WTC11 (cell line): ENCODE measurements around the gene GADD45GIP1. TPM values are rescaled to one million over a fixed set of nuclear protein-coding genes. Genes with fewer than 3 reads are reported as not detected.

Experiments used
- ATAC-seq: fragments of 200-7000 bp; cut with Tn5 transposase; 2 replicates; pipeline ENCODE4 v1.10.0; 2021; ENCODE audit warnings: mild to moderate bottlenecking, moderate library complexity
- CTCF ChIA-PET: fragments of 300-600 bp; sonication (Branson Sonifier 250); formaldehyde crosslinking; loops from one replicate; lab custom pipeline; 2021; ENCODE audit warnings: antibody characterized with exemption; lab: Charles Lee
- POLR2A ChIA-PET: fragments of 350-600 bp; sonication (Branson Sonifier 250); formaldehyde crosslinking; loops from one replicate; lab custom pipeline; 2021; ENCODE audit warnings: antibody characterized with exemption; lab: Charles Lee
- DNase-seq: peaks from one replicate; pipeline ENCODE4 v3.0.0; 2021; ENCODE audit warnings: low spot score
- H3K27ac Mint-ChIP-seq: 2 replicates; pipeline ENCODE4 v1.8.0; 2021; ENCODE audit warnings: mixed read lengths
- H3K27me3 Mint-ChIP-seq: 2 replicates; pipeline ENCODE4 v1.8.0; 2021; ENCODE audit warnings: low read depth, mild to moderate bottlenecking, moderate library complexity, mixed read lengths
- H3K36me3 Mint-ChIP-seq: 2 replicates; pipeline ENCODE4 v1.8.0; 2021; ENCODE audit warnings: mixed read lengths
- H3K4me1 Mint-ChIP-seq: 2 replicates; pipeline ENCODE4 v1.8.0; 2022; ENCODE audit warnings: mixed read lengths
- H3K4me3 Mint-ChIP-seq: 2 replicates; pipeline ENCODE4 v1.8.0; 2021; ENCODE audit warnings: mild to moderate bottlenecking, moderate library complexity, mixed read lengths
- H3K9me3 Mint-ChIP-seq: 2 replicates; pipeline ENCODE4 v1.8.0; 2021; ENCODE audit warnings: mixed read lengths
- CBFB ChIP-seq: sonication (generic); formaldehyde crosslinking; IDR thresholded peaks from 2 replicates; pipeline ENCODE4 v1.8.1; 2022; ENCODE audit warnings: mild to moderate bottlenecking, low read depth, missing genetic modification reagents
- CDX4 ChIP-seq: fragments of 250-450 bp; sonication (Bioruptor Pico); IDR thresholded peaks from 2 replicates; pipeline ENCODE4 v1.9.0; 2021; ENCODE audit warnings: moderate library complexity, mild to moderate bottlenecking, inconsistent platforms, borderline replicate concordance
- E2F5 ChIP-seq: sonication (generic); formaldehyde crosslinking; IDR thresholded peaks from 2 replicates; pipeline ENCODE4 v1.8.1; 2022; ENCODE audit warnings: mild to moderate bottlenecking, moderate library complexity, missing genetic modification reagents
- ELF4 ChIP-seq: sonication (generic); formaldehyde crosslinking; IDR thresholded peaks from 2 replicates; pipeline ENCODE4 v1.8.1; 2022; ENCODE audit warnings: low read depth, mild to moderate bottlenecking, moderate library complexity, missing genetic modification reagents
- EMX1 ChIP-seq: fragments of 250-450 bp; sonication (Bioruptor Pico); IDR thresholded peaks from 2 replicates; pipeline ENCODE4 v1.8.0; 2021; ENCODE audit warnings: mild to moderate bottlenecking
- FOXJ3 ChIP-seq: sonication (generic); formaldehyde crosslinking; IDR thresholded peaks from 2 replicates; pipeline ENCODE4 v1.9.0; 2021; ENCODE audit warnings: missing genetic modification reagents, mild to moderate bottlenecking, borderline replicate concordance
- FOXK1 ChIP-seq: sonication (generic); formaldehyde crosslinking; IDR thresholded peaks from 2 replicates; pipeline ENCODE4 v1.8.0; 2022; ENCODE audit warnings: mild to moderate bottlenecking, moderate library complexity, missing genetic modification reagents
- GABPB1 ChIP-seq: sonication (generic); formaldehyde crosslinking; IDR thresholded peaks from 2 replicates; pipeline ENCODE4 v1.8.1; 2023; ENCODE audit warnings: mild to moderate bottlenecking, missing genetic modification reagents
- GTF2I ChIP-seq: fragments of 250-450 bp; sonication (Bioruptor Pico); conservative IDR thresholded peaks from 2 replicates; pipeline ENCODE4 v1.4.0; 2021; ENCODE audit warnings: mild to moderate bottlenecking
- IRF2 ChIP-seq: sonication (generic); formaldehyde crosslinking; IDR thresholded peaks from 2 replicates; pipeline ENCODE4 v1.8.0; 2022; ENCODE audit warnings: low read depth, missing genetic modification reagents, borderline replicate concordance
- JAZF1 ChIP-seq: fragments of 250-450 bp; sonication (Bioruptor Pico); IDR thresholded peaks from 2 replicates; pipeline ENCODE4 v1.9.0; 2021; ENCODE audit warnings: moderate library complexity, mild to moderate bottlenecking, inconsistent platforms
- JUN ChIP-seq: sonication (generic); formaldehyde crosslinking; IDR thresholded peaks from 2 replicates; pipeline ENCODE4 v1.8.0; 2023; ENCODE audit warnings: mild to moderate bottlenecking, missing genetic modification reagents
- MYBL2 ChIP-seq: sonication (generic); formaldehyde crosslinking; IDR thresholded peaks from 2 replicates; pipeline ENCODE4 v1.8.1; 2023; ENCODE audit warnings: mild to moderate bottlenecking, moderate library complexity, missing genetic modification reagents
- PRDM15 ChIP-seq: sonication (generic); formaldehyde crosslinking; IDR thresholded peaks from 2 replicates; pipeline ENCODE4 v1.8.0; 2022; ENCODE audit warnings: missing genetic modification reagents
- RELA ChIP-seq: sonication (generic); formaldehyde crosslinking; IDR thresholded peaks from 2 replicates; pipeline ENCODE4 v1.8.1; 2022; ENCODE audit warnings: missing genetic modification reagents, mild to moderate bottlenecking, borderline replicate concordance
- SMAD4 ChIP-seq: sonication (generic); formaldehyde crosslinking; IDR thresholded peaks from 2 replicates; pipeline ENCODE4 v1.8.0; 2022; ENCODE audit warnings: mild to moderate bottlenecking, missing genetic modification reagents
- TCF7 ChIP-seq: sonication (generic); formaldehyde crosslinking; IDR thresholded peaks from 2 replicates; pipeline ENCODE4 v1.8.0; 2022; ENCODE audit warnings: mild to moderate bottlenecking, low read depth, missing genetic modification reagents, moderate library complexity
- TEAD1 ChIP-seq: sonication (generic); formaldehyde crosslinking; IDR thresholded peaks from 2 replicates; pipeline ENCODE4 v1.8.0; 2022; ENCODE audit warnings: mild to moderate bottlenecking, missing genetic modification reagents
- ZBTB21 ChIP-seq: sonication (generic); formaldehyde crosslinking; IDR thresholded peaks from 2 replicates; pipeline ENCODE4 v1.8.1; 2023; ENCODE audit warnings: mild to moderate bottlenecking, missing genetic modification reagents, borderline replicate concordance
- ZMAT4 ChIP-seq: fragments of 250-450 bp; sonication (Bioruptor Pico); IDR thresholded peaks from 2 replicates; pipeline ENCODE4 v1.9.0; 2021; ENCODE audit warnings: mild to moderate bottlenecking
- ZNF281 ChIP-seq: sonication (generic); formaldehyde crosslinking; IDR thresholded peaks from 2 replicates; pipeline ENCODE4 v1.8.0; 2023; ENCODE audit warnings: mild to moderate bottlenecking, missing genetic modification reagents
- ZNF396 ChIP-seq: fragments of 250-450 bp; sonication (Bioruptor Pico); IDR thresholded peaks from 2 replicates; pipeline ENCODE4 v1.8.0; 2021; ENCODE audit warnings: mild to moderate bottlenecking, moderate library complexity, borderline replicate concordance
- ZNF416 ChIP-seq: fragments of 250-450 bp; sonication (Bioruptor Pico); IDR thresholded peaks from 2 replicates; pipeline ENCODE4 v1.9.0; 2021; ENCODE audit warnings: mild to moderate bottlenecking, inconsistent platforms
- ZNF423 ChIP-seq: fragments of 250-450 bp; sonication (Bioruptor Pico); IDR thresholded peaks from 2 replicates; pipeline ENCODE4 v2.1.2; 2022; ENCODE audit warnings: mild to moderate bottlenecking, moderate library complexity
- ZSCAN18 ChIP-seq: fragments of 250-450 bp; sonication (Bioruptor Pico); IDR thresholded peaks from 2 replicates; pipeline ENCODE4 v2.1.2; 2022; ENCODE audit warnings: mild to moderate bottlenecking, moderate library complexity
- total RNA-seq: library from RNA; stranded (reverse); gene quantifications from 3 replicates; pipeline ENCODE4 v1.2.3, GENCODE V29; 2021

Gene GADD45GIP1
- total RNA-seq, 1 experiment from 2014 or later: 54.4 TPM

- TF ChIP-seq FOXK1 (CRISPR knock-in tag): no peak
- no peak for TF ChIP-seq CBFB (CRISPR knock-in tag)
- TF ChIP-seq, all 79 proteins: peak for 0
Measured at GRCh38 chr19:12943437-12944044, 13.5 kb downstream of the GADD45GIP1 start (continued).

GRCh38 chr19:12940897-12941296 lies 16.1 kb downstream of the GADD45GIP1 start:
- ATAC-seq: no peak
- Mint-ChIP-seq H3K27me3 (no peaks in the 10 kb centered on the region; the same call in 1 of the 2 replicates), H3K4me3 (peak overlapping the region; percentile 99), H3K36me3 (peaks cover 66% of the 10 kb centered on the region), H3K27ac (peak overlapping the region; percentile 89; the same call in 1 of the 2 replicates), H3K4me1 (peaks cover 30% of the 10 kb centered on the region), H3K9me3 (no peaks in the 10 kb centered on the region)
- ChIA-PET CTCF (no interaction called here), POLR2A (no interaction called here)
- no peak for DNase-seq
- TF ChIP-seq RELA (CRISPR knock-in tag) (no peak), TCF7 (CRISPR knock-in tag) (no peak), E2F5 (CRISPR knock-in tag) (no peak), TEAD1 (no peak), JAZF1 (CRISPR knock-in tag) (no peak), ZSCAN18 (CRISPR knock-in tag) (no peak), PRDM15 (CRISPR knock-in tag) (no peak)

- H3K9me3 Mint-ChIP-seq: no peaks in the 10 kb centered on the region
- POLR2A ChIA-PET: no interaction called here
- TF ChIP-seq CBFB (CRISPR knock-in tag) (no peak), ZNF396 (CRISPR knock-in tag) (no peak), ZNF281 (CRISPR knock-in tag) (no peak), ZNF423 (CRISPR knock-in tag) (no peak), SMAD4 (no peak), ZBTB21 (CRISPR knock-in tag) (no peak), CDX4 (CRISPR knock-in tag) (no peak), EMX1 (CRISPR knock-in tag) (no peak), FOXJ3 (no peak), RELA (CRISPR knock-in tag) (no peak), IRF2 (no peak), ZNF416 (no peak), MYBL2 (CRISPR knock-in tag) (no peak), GTF2I (no peak), GABPB1 (CRISPR knock-in tag) (no peak), ZMAT4 (CRISPR knock-in tag) (no peak), JUN (CRISPR knock-in tag) (no peak), FOXK1 (CRISPR knock-in tag) (no peak), ELF4 (CRISPR knock-in tag) (no peak)
Measured at GRCh38 chr19:12939975-12940423, 17.0 kb downstream of the GADD45GIP1 start.

More at GRCh38 chr19:12939975-12940423, 17.0 kb downstream of the GADD45GIP1 start:
- ATAC-seq (no peak), DNase-seq (no peak)
- Mint-ChIP-seq H3K4me1 (peaks cover 30% of the 10 kb centered on the region), H3K4me3 (peak overlapping the region; percentile 99), H3K27me3 (no peaks in the 10 kb centered on the region; the same call in 1 of the 2 replicates), H3K27ac (peak overlapping the region; percentile 89), H3K36me3 (peaks cover 62% of the 10 kb centered on the region)
- CTCF ChIA-PET: no interaction called here
